ENCODE results near the gene GNPTAB.

GNPTAB gene

GRCh38 chr12:101802486-101802885, 28.3 kb downstream of the GNPTAB start:
- DNase-seq = no peak

GRCh38 chr12:101799774-101800173, 31.0 kb downstream of the GNPTAB start:
- no peak for DNase-seq

- DNase-seq = no peak
Observed at GRCh38 chr12:101795786-101796185, 35.0 kb downstream of the GNPTAB start.

GRCh38 chr12:101795013-101795412, 35.7 kb downstream of the GNPTAB start:
- no peak for DNase-seq

- DNase-seq = no peak
Observed at GRCh38 chr12:101794574-101794973, 36.2 kb downstream of the GNPTAB start.

GRCh38 chr12:101793401-101793800, 37.4 kb downstream of the GNPTAB start:
- DNase-seq = no peak

GRCh38 chr12:101792046-101792931, 38.5 kb downstream of the GNPTAB start:
- no peak for DNase-seq

GRCh38 chr12:101789171-101789570, 41.6 kb downstream of the GNPTAB start:
- DNase-seq = no peak

- no peak for DNase-seq
Observed at GRCh38 chr12:101785671-101786070, 45.1 kb downstream of the GNPTAB start.

- no peak for DNase-seq
Observed at GRCh38 chr12:101784376-101784775, 46.4 kb downstream of the GNPTAB start.

- no peak for DNase-seq
Observed at GRCh38 chr12:101783838-101784237, 46.9 kb downstream of the GNPTAB start.

GRCh38 chr12:101783150-101783549, 47.6 kb downstream of the GNPTAB start:
- DNase-seq = no peak

- DNase-seq = no peak
Observed at GRCh38 chr12:101782273-101782731, 48.5 kb downstream of the GNPTAB start.

GRCh38 chr12:101781834-101782233, 48.9 kb downstream of the GNPTAB start:
- DNase-seq = no peak

GRCh38 chr12:101780599-101780998, 50.2 kb downstream of the GNPTAB start:
- no peak for DNase-seq

- DNase-seq = no peak
Observed at GRCh38 chr12:101779626-101780025, 51.1 kb downstream of the GNPTAB start.

- no peak for DNase-seq
Observed at GRCh38 chr12:101779200-101779599, 51.6 kb downstream of the GNPTAB start.

GRCh38 chr12:101777978-101778377, 52.8 kb downstream of the GNPTAB start:
- DNase-seq = no peak

GRCh38 chr12:101777485-101777884, 53.3 kb downstream of the GNPTAB start:
- no peak for DNase-seq

GRCh38 chr12:101775816-101776215, 54.9 kb downstream of the GNPTAB start:
- DNase-seq = no peak

GRCh38 chr12:101773650-101774162, 57.1 kb downstream of the GNPTAB start:
- peak; percentile 83 for DNase-seq

- no peak for DNase-seq
Observed at GRCh38 chr12:101772012-101772775, 58.6 kb downstream of the GNPTAB start.

GRCh38 chr12:101769865-101770264, 60.9 kb downstream of the GNPTAB start:
- DNase-seq = no peak

- no peak for DNase-seq
Observed at GRCh38 chr12:101768781-101769180, 62.0 kb downstream of the GNPTAB start.
